IMR-90 (cell line): ENCODE results near the gene NFKBIE. TPM values are rescaled to one million over a fixed set of nuclear protein-coding genes. Genes with fewer than 3 reads are reported as not detected.
A peak's percentile ranks its signal among the peaks of the same experiment; 100 is the strongest.

Experiments
- ATAC-seq: fragments of 200-7000 bp; cut with Tn5 transposase; 2 replicates; pipeline ENCODE4 v1.9.1; 2020; ENCODE audit warnings: low read depth, mild to moderate bottlenecking, moderate library complexity
- BruUV-seq: library from RNA; stranded (reverse); fragments of 400-500 nt; replicated peaks from 2 replicates; lab custom pipeline; 2021; lab: Mats Ljungman, UMichigan
- CTCF ChIA-PET: fragments of 300-600 bp; formaldehyde crosslinking; extraction: SDS; loops from one replicate; lab custom pipeline; 2021; ENCODE audit warnings: antibody characterized with exemption; lab: Yijun Ruan, JAX
- POLR2A ChIA-PET: fragments of 300-600 bp; sonication (Branson Sonifier 250); formaldehyde crosslinking; loops from one replicate; lab custom pipeline; 2022; ENCODE audit warnings: antibody characterized with exemption; ENCODE audit not compliant: unreplicated experiment; lab: Charles Lee
- DNase-seq: peaks from one replicate; pipeline ENCODE4 v3.0.0; 2013
- H2AFZ ChIP-seq: replicated peaks from 2 replicates; pipeline ENCODE3; 2013; ENCODE audit warnings: low read length, mild to moderate bottlenecking; ENCODE audit not compliant: poor library complexity
- H2AK5ac ChIP-seq: 2 replicates; pipeline ENCODE4 v1.6.1; 2013; ENCODE audit warnings: low read depth, low read length, inconsistent platforms
- H2AK9ac ChIP-seq: replicated peaks from 2 replicates; pipeline ENCODE3; 2013; ENCODE audit warnings: mild to moderate bottlenecking, low read depth, low read length, moderate library complexity; ENCODE audit not compliant: poor library complexity
- H2BK120ac ChIP-seq: 2 replicates; pipeline ENCODE4 v1.6.1; 2013; ENCODE audit warnings: low read depth, low read length, inconsistent platforms
- H2BK15ac ChIP-seq: 3 replicates; pipeline ENCODE4 v1.6.1; 2013; ENCODE audit warnings: low read depth, low read length, inconsistent platforms
- H2BK20ac ChIP-seq: 2 replicates; pipeline ENCODE4 v1.6.1; 2013; ENCODE audit warnings: low read depth, mild to moderate bottlenecking, inconsistent platforms, low read length, moderate library complexity
- H2BK5ac ChIP-seq: 2 replicates; pipeline ENCODE4 v1.6.1; 2013; ENCODE audit warnings: mild to moderate bottlenecking, low read depth, low read length, inconsistent platforms; ENCODE audit not compliant: poor library complexity, severe bottlenecking
- H3K14ac ChIP-seq: replicated peaks from 2 replicates; pipeline ENCODE4 v1.6.1; 2013; ENCODE audit warnings: low read depth, low read length, inconsistent platforms
- H3K18ac ChIP-seq: 2 replicates; pipeline ENCODE4 v1.6.1; 2013; ENCODE audit warnings: low read depth, low read length, control low read depth
- H3K23ac ChIP-seq: 2 replicates; pipeline ENCODE4 v1.6.1; 2013; ENCODE audit warnings: low read depth, low read length, inconsistent platforms
- H3K27ac ChIP-seq: 2 replicates; pipeline ENCODE4 v1.5.1; 2013; ENCODE audit warnings: mild to moderate bottlenecking, control low read depth, low read length; ENCODE audit not compliant: insufficient read depth
- H3K27me3 ChIP-seq: 2 replicates; pipeline ENCODE4 v1.6.1; 2013; ENCODE audit warnings: low read length; ENCODE audit not compliant: control insufficient read depth, insufficient read depth
- H3K36me3 ChIP-seq: 2 replicates; pipeline ENCODE4 v1.6.1; 2013; ENCODE audit warnings: low read length, mixed read lengths; ENCODE audit not compliant: control insufficient read depth, insufficient read depth
- H3K4ac ChIP-seq: 2 replicates; pipeline ENCODE4 v1.6.1; 2013; ENCODE audit warnings: low read depth, low read length, inconsistent platforms
- H3K4me1 ChIP-seq: 2 replicates; pipeline ENCODE4 v1.6.1; 2013; ENCODE audit warnings: low read length, mixed read lengths; ENCODE audit not compliant: control insufficient read depth, insufficient read depth
- H3K4me2 ChIP-seq: 2 replicates; pipeline ENCODE4 v1.6.1; 2013; ENCODE audit warnings: low read depth, mild to moderate bottlenecking, control low read depth, low read length, moderate library complexity
- H3K4me3 ChIP-seq: 2 replicates; pipeline ENCODE4 v1.5.1; 2013; ENCODE audit warnings: low read depth, mild to moderate bottlenecking, control low read depth, low read length, moderate library complexity; ENCODE audit not compliant: insufficient read depth
- H3K56ac ChIP-seq: 2 replicates; pipeline ENCODE4 v1.6.1; 2013; ENCODE audit warnings: low read length, inconsistent platforms; ENCODE audit not compliant: insufficient read depth; ENCODE audit errors: extremely low read depth
- H3K79me1 ChIP-seq, 2 experiments: 2 replicates each; pipeline ENCODE4 v1.6.1; 2013; ENCODE audit warnings: low read length in 2 of 2, inconsistent platforms in 1 of 2, low read depth in 1 of 2
- H3K9ac ChIP-seq: 2 replicates; pipeline ENCODE4 v1.6.1; 2013; ENCODE audit warnings: low read depth, low read length, control low read depth
- H3K9me1 ChIP-seq: 2 replicates; pipeline ENCODE4 v1.6.1; 2013; ENCODE audit warnings: low read length, inconsistent platforms; ENCODE audit not compliant: insufficient read depth
- H3K9me3 ChIP-seq: 2 replicates; pipeline ENCODE4 v1.6.1; 2013; ENCODE audit warnings: low read length; ENCODE audit not compliant: control insufficient read depth, insufficient read depth
- H4K20me1 ChIP-seq: 2 replicates; pipeline ENCODE4 v1.6.1; 2013; ENCODE audit warnings: low read length, inconsistent platforms; ENCODE audit not compliant: insufficient read depth
- H4K5ac ChIP-seq: 2 replicates; pipeline ENCODE4 v1.6.1; 2013; ENCODE audit warnings: mild to moderate bottlenecking, low read depth, low read length, control low read depth
- H4K8ac ChIP-seq, 2 experiments: 2 replicates each; pipeline ENCODE4 v1.6.1; 2013; ENCODE audit warnings: low read depth in 2 of 2, low read length in 2 of 2, control low read depth in 1 of 2, inconsistent platforms in 1 of 2
- H4K91ac ChIP-seq: 2 replicates; pipeline ENCODE4 v1.6.1; 2013; ENCODE audit warnings: low read depth, low read length, inconsistent platforms; ENCODE audit not compliant: insufficient read depth
- BHLHE40 ChIP-seq: fragments of 150-350 bp; IDR thresholded peaks from 2 replicates; pipeline ENCODE4 v1.6.1; 2016; ENCODE audit warnings: mild to moderate bottlenecking, low read depth, low read length
- CHD1 ChIP-seq: IDR thresholded peaks from 2 replicates; pipeline ENCODE4 v1.6.1; 2012; ENCODE audit warnings: low read depth, low read length, improper control_type of control experiment
- CTCF ChIP-seq: conservative IDR thresholded peaks from 2 replicates; pipeline ENCODE4 v1.5.1; 2012; ENCODE audit warnings: mild to moderate bottlenecking, low read depth, low read length, improper control_type of control experiment
- ELK1 ChIP-seq: fragments of 150-350 bp; IDR thresholded peaks from 2 replicates; pipeline ENCODE4 v1.6.1; 2016; ENCODE audit warnings: low read depth, mild to moderate bottlenecking, low read length, moderate library complexity, borderline replicate concordance
- FOS ChIP-seq: fragments of 150-350 bp; IDR thresholded peaks from 2 replicates; pipeline ENCODE4 v1.6.1; 2016; ENCODE audit warnings: low read depth, low read length
- MAFK ChIP-seq: IDR thresholded peaks from 2 replicates; pipeline ENCODE4 v1.6.1; 2012; ENCODE audit warnings: low read depth, low read length, improper control_type of control experiment
- MAZ ChIP-seq: IDR thresholded peaks from 2 replicates; pipeline ENCODE4 v1.6.1; 2012; ENCODE audit warnings: low read depth, mild to moderate bottlenecking, low read length, improper control_type of control experiment, moderate library complexity, borderline replicate concordance
- MXI1 ChIP-seq: IDR thresholded peaks from 2 replicates; pipeline ENCODE4 v1.6.1; 2012; ENCODE audit warnings: low read depth, mild to moderate bottlenecking, low read length, moderate library complexity, borderline replicate concordance
- NFE2L2 ChIP-seq: fragments of 150-350 bp; IDR thresholded peaks from 2 replicates; pipeline ENCODE4 v1.6.1; 2016; ENCODE audit warnings: low read depth, mild to moderate bottlenecking, low read length
- POLR2A ChIP-seq: IDR thresholded peaks from 2 replicates; pipeline ENCODE4 v1.6.1; 2012; ENCODE audit warnings: mild to moderate bottlenecking, low read depth, low read length
- RAD21 ChIP-seq: IDR thresholded peaks from 2 replicates; pipeline ENCODE4 v1.6.1; 2012; ENCODE audit warnings: low read length, improper control_type of control experiment
- RCOR1 ChIP-seq: IDR thresholded peaks from 2 replicates; pipeline ENCODE4 v1.6.1; 2012; ENCODE audit warnings: mild to moderate bottlenecking, low read length, improper control_type of control experiment; ENCODE audit not compliant: insufficient replicate concordance
- RFX5 ChIP-seq: IDR thresholded peaks from 2 replicates; pipeline ENCODE4 v1.8.0; 2012; ENCODE audit warnings: low read depth, mild to moderate bottlenecking, low read length, moderate library complexity
- SMC3 ChIP-seq: fragments of 150-350 bp; IDR thresholded peaks from 2 replicates; pipeline ENCODE4 v1.6.1; 2016; ENCODE audit warnings: low read depth, mild to moderate bottlenecking, antibody characterized with exemption, low read length, moderate library complexity
- USF2 ChIP-seq: fragments of 150-350 bp; IDR thresholded peaks from 2 replicates; pipeline ENCODE4 v1.6.1; 2017; ENCODE audit warnings: mild to moderate bottlenecking, antibody characterized with exemption, low read length, low read depth
- WGBS, 2 experiments: methylation state at CpG; one replicate each; pipeline versions ENCODE4 v1.1.5 to v1.1.7; 2013; ENCODE audit warnings: missing lambda C conversion rate in 2 of 2; ENCODE audit not compliant: insufficient read length in 1 of 2; ENCODE audit errors: extremely low coverage in 2 of 2; 5-methylcytosine and 5-hydroxymethylcytosine counted together
- dilution Hi-C: fragments of 300-500 bp; cut with HindIII; formaldehyde crosslinking; loops from one replicate; pipeline ENCODE4 v1.14.3; 2018; ENCODE audit warnings: low sequenced_read_pairs; ENCODE audit not compliant: unreplicated experiment
- in situ Hi-C: fragments of 300-500 bp; cut with MboI; formaldehyde crosslinking; loops from 3 replicates; pipeline ENCODE4 v1.14.3; 2019; ENCODE audit warnings: low sequenced_read_pairs, inconsistent platforms, mixed read lengths
- intact Hi-C: fragments of 100-400 bp; cut with micrococcal nuclease; formaldehyde crosslinking; loops from 2 replicates; pipeline ENCODE4 v1.10.0; 2022
- polyA plus RNA-seq, 3 experiments: library from polyadenylated mRNA; depleted of rRNA; stranded (reverse); fragments of >200 nt; gene quantifications; 2 replicates each; pipeline ENCODE4 v1.2.3, GENCODE V29; 2012; ENCODE audit warnings: low replicate concordance in 1 of 3
- total RNA-seq: library from RNA; depleted of rRNA; stranded (reverse); fragments of >200 nt; gene quantifications from 2 replicates; pipeline ENCODE4 v1.2.3, GENCODE V29; 2012

NFKBIE gene
- total and polyA plus RNA-seq, 2 of the 4 experiments (the other 2 are of a cell fraction) = 7.9 to 13.0 TPM

GRCh38 chr6:44253307-44254101 lies 11.8 kb downstream of the NFKBIE start:
- peaks cover 82% of the 10 kb centered on the region for H4K20me1 ChIP-seq
- dilution Hi-C loops = no loop called here
- TF ChIP-seq CTCF (peak; percentile 38), RFX5 (no peak), BHLHE40 (no peak), MAFK (no peak), RAD21 (peak; percentile 22; the same call in 1 of the 2 replicates), NFE2L2 (no peak), RCOR1 (no peak), USF2 (no peak), MXI1 (no peak), FOS (no peak), SMC3 (peak; percentile 17; the same call in 1 of the 2 replicates), CHD1 (no peak), MAZ (no peak), ELK1 (no peak), POLR2A (no peak)

More at GRCh38 chr6:44253307-44254101, 11.8 kb downstream of the NFKBIE start:
- no peak overlapping the region for H3K4me3 ChIP-seq
- TSS peak; percentile 47 for BruUV-seq
- H4K91ac ChIP-seq = no peak overlapping the region
- H2AFZ ChIP-seq = no peak overlapping the region
- no peak overlapping the region for H2AK9ac ChIP-seq
- 40% methylated on average over 1 of the region's 10 CpGs; no CpG with 5 or more reads in 1 of the 2 experiments for WGBS, 2 experiments
- H2BK20ac ChIP-seq = no peak overlapping the region
- CTCF ChIA-PET = interaction anchor here (0.9 to 1.2 kb wide), 2 partner anchors 19 to 81 kb away, joined by 3 to 4 read pairs; no protein-coding TSS in a partner anchor
- H2BK15ac ChIP-seq = no peak overlapping the region
- intact Hi-C loops (no loop called here), in situ Hi-C loops (no loop called here)
- no peak overlapping the region for H2BK5ac ChIP-seq
- H4K8ac ChIP-seq = no peak overlapping the region
- no peak overlapping the region for H3K27ac ChIP-seq
- H4K5ac ChIP-seq = no peak overlapping the region
- peaks cover 16% of the 10 kb centered on the region for H3K9me1 ChIP-seq
- no peaks in the 10 kb centered on the region for H3K9me3 ChIP-seq
- H3K9ac ChIP-seq = no peak overlapping the region
- DNase-seq = no peak
- H3K23ac ChIP-seq = no peak overlapping the region
- H3K79me1 ChIP-seq = peaks cover 23 to 84% of the 10 kb centered on the region in 2 experiments
- POLR2A ChIA-PET = no interaction called here
- H3K4me1 ChIP-seq = peaks cover 10% of the 10 kb centered on the region
- no peak overlapping the region for H2BK120ac ChIP-seq
- peaks cover 58% of the 10 kb centered on the region for H3K36me3 ChIP-seq
- H3K18ac ChIP-seq = no peak overlapping the region
- ATAC-seq = no peak
- no peak overlapping the region for H2AK5ac ChIP-seq
- no peak overlapping the region for H3K14ac ChIP-seq
- no peak overlapping the region for H3K4me2 ChIP-seq
- H3K56ac ChIP-seq = no peak overlapping the region
- no peak overlapping the region for H3K4ac ChIP-seq
- no peaks in the 10 kb centered on the region for H3K27me3 ChIP-seq
